ENCODE data around the gene TECPR1. TPM values are rescaled to one million over a fixed set of nuclear protein-coding genes. Genes with fewer than 3 reads are reported as not detected.
A peak's percentile ranks its signal among the peaks of the same experiment; 100 is the strongest.

The TECPR1 gene
- total and polyA plus RNA-seq, 2 of the 8 experiments (the other 6 are each of a cell fraction or from before 2014, with no cell fraction given) = 1.3 to 11.1 TPM

DNA sequence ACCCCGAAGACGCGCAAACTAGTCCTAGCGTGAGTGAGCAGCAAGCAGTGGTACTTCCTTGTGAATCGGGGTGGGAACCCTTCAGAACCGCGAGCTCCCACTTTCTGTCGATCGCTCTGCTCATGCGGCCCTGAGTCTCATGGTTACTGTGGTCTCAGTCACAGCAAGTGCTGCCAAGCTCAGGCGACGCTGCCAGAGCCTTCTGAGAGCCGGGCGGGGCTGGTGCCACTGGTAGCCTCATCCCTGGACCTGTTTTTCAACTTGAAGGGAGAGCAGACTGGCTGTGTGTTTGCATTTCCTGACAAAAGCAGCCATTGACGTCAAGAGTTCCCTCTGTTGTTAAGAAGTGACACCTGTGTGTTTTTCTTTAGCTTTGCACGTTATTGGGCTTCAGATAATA, 73.7 kb downstream of the TECPR1 start:
- no peak for FAIRE-seq
- H3K27ac ChIP-seq (ENCODE audit: low read depth, low read length) = no peak overlapping the region
- no peak overlapping the region for H3K9ac ChIP-seq (replicated peaks in 1 of 4; ENCODE audit: extremely low read depth in 1 of 4, low read depth in 3 of 4, low read length in 3 of 4)

More for the DNA sequence above, 73.7 kb downstream of the TECPR1 start:
- WGBS, 2 experiments (ENCODE audit: extremely low coverage in 1 of 2, insufficient coverage in 1 of 2, insufficient read length in 1 of 2, insufficient replicate concordance in 2 of 2, low coverage in 1 of 2, low lambda C conversion rate in 2 of 2, missing lambda C conversion rate in 1 of 2) = 95% methylated on average over 16 of the region's 16 CpGs; no CpG with 5 or more reads in 1 of the 2 experiments
- Histone ChIP-seq H3K36me3 (ENCODE audit: control insufficient read depth in 2 of 4, insufficient read depth in 4 of 4, low read length in 3 of 4) (peaks cover 0 to 11% (median 0%) of the 10 kb centered on the region in 4 experiments; a peak in 4 of 8 replicates), H4K20me1 (replicated peaks in 1 of 2; ENCODE audit: control insufficient read depth in 1 of 2, insufficient read depth in 2 of 2, low read length in 2 of 2) (peaks cover 0 to 7% of the 10 kb centered on the region in 2 experiments), H4K91ac (replicated peaks; ENCODE audit: insufficient read length, low read length) (no peak overlapping the region), H3K79me1 (ENCODE audit: low read depth, low read length) (peaks cover 4% of the 10 kb centered on the region), H2BK120ac (replicated peaks; ENCODE audit: low read depth, low read length) (no peak overlapping the region), H2BK12ac (ENCODE audit: low read depth, low read length) (no peak overlapping the region), H3K4me3 (ENCODE audit: extremely low read depth in 1 of 4, insufficient read depth in 2 of 4, low read depth in 3 of 4, low read length in 4 of 4) (no peak overlapping the region), H3K9me3 (ENCODE audit: insufficient read depth in 2 of 2, low read depth in 1 of 2, low read length in 1 of 2) (no peaks in the 10 kb centered on the region), H2BK15ac (ENCODE audit: low read length) (no peak overlapping the region), H3K79me2 (ENCODE audit: control insufficient read depth in 1 of 2, insufficient read depth in 2 of 2, low read length in 2 of 2) (no peaks in the 10 kb centered on the region), H2BK20ac (ENCODE audit: low read length) (no peak overlapping the region), H3K56ac (replicated peaks; ENCODE audit: insufficient read length, low read depth, low read length) (no peak overlapping the region), H3K4me2 (ENCODE audit: insufficient read depth in 1 of 2, low read depth in 2 of 2, low read length in 2 of 2) (no peak overlapping the region), H3K14ac (ENCODE audit: insufficient read length) (no peak overlapping the region), H2AFZ (ENCODE audit: low read length) (no peak overlapping the region), H3K18ac (ENCODE audit: extremely low read depth, low read length) (no peak overlapping the region), H4K8ac (ENCODE audit: extremely low read depth, insufficient read depth, low read length) (peak overlapping the region; percentile 53; the same call in 1 of the 2 replicates), H3K4me1 (replicated peaks in 1 of 4; ENCODE audit: control insufficient read depth in 3 of 4, insufficient read depth in 4 of 4, low read length in 3 of 4) (peaks cover 0 to 2% (median 0%) of the 10 kb centered on the region in 4 experiments; a peak in 4 of 7 replicates), H3K23me2 (ENCODE audit: low read depth, low read length) (no peaks in the 10 kb centered on the region), H2BK5ac (ENCODE audit: low read depth, low read length) (no peak overlapping the region), H3K23ac (ENCODE audit: insufficient read length) (no peak overlapping the region), H3K27me3 (replicated peaks in 1 of 4; ENCODE audit: control insufficient read depth in 3 of 4, extremely low read depth in 1 of 4, insufficient read depth in 3 of 4, low read length in 3 of 4) (no peaks in the 10 kb centered on the region), H3K4ac (replicated peaks; ENCODE audit: insufficient read length, low read depth, low read length) (no peak overlapping the region), H2AK5ac (ENCODE audit: low read depth, low read length) (no peak overlapping the region), H4K5ac (ENCODE audit: insufficient read length, low read depth, low read length) (no peak overlapping the region)
- ChIA-PET POLR2A (ENCODE audit: partially characterized antibody) (no interaction called here), CTCF (ENCODE audit: partially characterized antibody) (interaction anchor here (1.0 to 8.8 kb wide), 4 partner anchors 11 to 157 kb away, joined by 3 to 75 read pairs (median 12); partner anchors contain the start of gene LMTK2)
- DNase-seq (ENCODE audit: low read depth in 1 of 2, low spot score in 2 of 2) = no peak
- TF ChIP-seq POLR2A (IDR thresholded peaks at IDR 0.05; ENCODE audit: control extremely low read depth in 1 of 2, low read depth in 2 of 2, low read length in 2 of 2) (no peak), POLR2AphosphoS5 (IDR thresholded peaks at IDR 0.05; ENCODE audit: low read depth, low read length) (no peak), KDM1A (IDR thresholded peaks at IDR 0.05; ENCODE audit: borderline replicate concordance, low read length) (no peak), GABPA (IDR thresholded peaks at IDR 0.05; ENCODE audit: borderline replicate concordance, insufficient read depth, low read length) (no peak), TBP (IDR thresholded peaks at IDR 0.05; ENCODE audit: low read depth, low read length) (no peak), SUZ12 (IDR thresholded peaks at IDR 0.05; ENCODE audit: low read length) (no peak), TEAD4 (IDR thresholded peaks at IDR 0.05; ENCODE audit: low read depth, low read length) (no peak)
